SIG-M5 (cell line): Measurements from ENCODE around the gene SEMA4D.

Experiments
- DNase-seq: peaks from one replicate; lab custom pipeline; 2025; lab: John Stamatoyannopoulos, UW

Gene SEMA4D

GRCh38 chr9:89315482-89315881 lies 182.4 kb downstream of the SEMA4D start:
- DNase-seq = no peak

- no peak for DNase-seq
These were observed 183.0 kb downstream of the SEMA4D start for GRCh38 chr9:89314955-89315354.

- no peak for DNase-seq
These were observed 184.1 kb downstream of the SEMA4D start for GRCh38 chr9:89313842-89314241.

GRCh38 chr9:89312222-89312571 lies 185.7 kb downstream of the SEMA4D start:
- no peak for DNase-seq

- DNase-seq = no peak
These were observed 186.3 kb downstream of the SEMA4D start for GRCh38 chr9:89311346-89312221.
